Stimulated activated naive B cell treated with anti-CD40 and anti-IgM and Interleukin-4, amounts not matched to agents 10 μg/mL and 1 μg/mL and 100 μg/mL, for 72 hours (primary cell): ENCODE results near the gene UBE2H.
A peak's percentile ranks its signal among the peaks of the same experiment; 100 is the strongest.
"Not testable (repeated sequence)": the region's sequence is repeated elsewhere in the genome, so short reads cannot be mapped to it uniquely, and the experiment has no call there.

Experiments used
- ATAC-seq, 2 donors: fragments of 150-1000 bp; cut with Tn5 transposase; replicated peaks; 2 replicates each; pipeline ENCODE4 v1.10.0; 2021; ENCODE audit warnings: moderate library complexity in 1 of 2
- DNase-seq: peaks from one replicate; pipeline ENCODE4 v3.0.0; 2021
- H3K27ac Mint-ChIP-seq: one replicate; pipeline ENCODE4 v1.8.0; 2022; ENCODE audit warnings: mild to moderate bottlenecking, mixed read lengths
- H3K27me3 Mint-ChIP-seq, 2 donors: one replicate each; pipeline ENCODE4 v1.8.0; 2022; ENCODE audit warnings: mixed read lengths in 2 of 2
- H3K36me3 Mint-ChIP-seq, 2 donors: one replicate each; pipeline ENCODE4 v1.8.0; 2022; ENCODE audit warnings: mixed read lengths in 2 of 2, mild to moderate bottlenecking in 1 of 2
- H3K4me1 Mint-ChIP-seq, 2 donors: one replicate each; pipeline ENCODE4 v1.8.0; 2022; ENCODE audit warnings: mixed read lengths in 2 of 2, mild to moderate bottlenecking in 1 of 2
- H3K4me3 Mint-ChIP-seq, 2 donors: one replicate each; pipeline ENCODE4 v1.8.0; 2022; ENCODE audit warnings: mild to moderate bottlenecking in 2 of 2, mixed read lengths in 2 of 2, moderate library complexity in 1 of 2
- H3K9me3 Mint-ChIP-seq, 2 donors: one replicate each; pipeline ENCODE4 v1.8.0; 2022; ENCODE audit warnings: mixed read lengths in 2 of 2, mild to moderate bottlenecking in 1 of 2

The UBE2H gene

GRCh38 chr7:129803546-129804081 is 149.1 kb downstream of the UBE2H start:
- no peak for ATAC-seq
- H3K4me3 Mint-ChIP-seq, result no peak overlapping the region
- no peaks in the 10 kb centered on the region for H3K4me1 Mint-ChIP-seq
- H3K9me3 Mint-ChIP-seq, result no peaks in the 10 kb centered on the region
- peaks cover 13 to 30% of the 10 kb centered on the region in 2 donors for H3K27me3 Mint-ChIP-seq
- no peak for DNase-seq
- H3K36me3 Mint-ChIP-seq, result no peaks in the 10 kb centered on the region
- H3K27ac Mint-ChIP-seq, result no peak overlapping the region

GRCh38 chr7:129801882-129802281 is 150.9 kb downstream of the UBE2H start:
- Mint-ChIP-seq H3K36me3 (no peaks in the 10 kb centered on the region), H3K9me3 (no peaks in the 10 kb centered on the region), H3K27ac (no peak overlapping the region), H3K27me3 (peaks cover 17 to 44% of the 10 kb centered on the region in 2 donors), H3K4me1 (no peaks in the 10 kb centered on the region), H3K4me3 (no peak overlapping the region)
- ATAC-seq, result no peak
- no peak for DNase-seq

- Mint-ChIP-seq H3K4me1 (no peaks in the 10 kb centered on the region), H3K27me3 (peaks cover 17 to 44% of the 10 kb centered on the region in 2 donors), H3K27ac (no peak overlapping the region), H3K4me3 (no peak overlapping the region), H3K36me3 (no peaks in the 10 kb centered on the region), H3K9me3 (no peaks in the 10 kb centered on the region)
- ATAC-seq (no peak), DNase-seq (no peak)
Measured at GRCh38 chr7:129800901-129801300, 151.9 kb downstream of the UBE2H start.

- Mint-ChIP-seq H3K27me3 (peaks cover 18 to 47% of the 10 kb centered on the region in 2 donors), H3K4me1 (no peaks in the 10 kb centered on the region)
- peak; percentile 57 to 68 for ATAC-seq
Measured at GRCh38 chr7:129799350-129799955, 153.3 kb downstream of the UBE2H start.

GRCh38 chr7:129798616-129799349 is 154.0 kb downstream of the UBE2H start:
- H3K9me3 Mint-ChIP-seq, result no peaks in the 10 kb centered on the region
- H3K4me3 Mint-ChIP-seq, result no peak overlapping the region
- DNase-seq, result no peak
- no peak for ATAC-seq
- no peaks in the 10 kb centered on the region for H3K36me3 Mint-ChIP-seq
- H3K4me1 Mint-ChIP-seq, result no peaks in the 10 kb centered on the region
- no peak overlapping the region for H3K27ac Mint-ChIP-seq
- peaks cover 21 to 51% of the 10 kb centered on the region in 2 donors for H3K27me3 Mint-ChIP-seq

More at GRCh38 chr7:129799350-129799955, 153.3 kb downstream of the UBE2H start:
- Mint-ChIP-seq H3K9me3 (no peaks in the 10 kb centered on the region), H3K36me3 (no peaks in the 10 kb centered on the region), H3K27ac (no peak overlapping the region), H3K4me3 (no peak overlapping the region)
- DNase-seq, result no peak

GRCh38 chr7:129797214-129797789 is 155.5 kb downstream of the UBE2H start:
- DNase-seq, result no peak
- no peaks in the 10 kb centered on the region for H3K9me3 Mint-ChIP-seq
- H3K4me1 Mint-ChIP-seq, result no peaks in the 10 kb centered on the region
- H3K27ac Mint-ChIP-seq, result no peak overlapping the region
- H3K36me3 Mint-ChIP-seq, result no peaks in the 10 kb centered on the region
- no peak for ATAC-seq
- H3K27me3 Mint-ChIP-seq, result peaks cover 17 to 46% of the 10 kb centered on the region in 2 donors
- H3K4me3 Mint-ChIP-seq, result no peak overlapping the region

GRCh38 chr7:129796186-129796775 is 156.5 kb downstream of the UBE2H start:
- ATAC-seq (no peak), DNase-seq (no peak)
- peaks cover 22 to 41% of the 10 kb centered on the region in 2 donors for H3K27me3 Mint-ChIP-seq
- no peaks in the 10 kb centered on the region for H3K36me3 Mint-ChIP-seq
- no peak overlapping the region for H3K4me3 Mint-ChIP-seq
- H3K4me1 Mint-ChIP-seq, result no peaks in the 10 kb centered on the region
- no peaks in the 10 kb centered on the region for H3K9me3 Mint-ChIP-seq
- H3K27ac Mint-ChIP-seq, result no peak overlapping the region

GRCh38 chr7:129794461-129794860 is 158.3 kb downstream of the UBE2H start:
- H3K36me3 Mint-ChIP-seq, H3K4me1 Mint-ChIP-seq, H3K27ac Mint-ChIP-seq, DNase-seq, H3K4me3 Mint-ChIP-seq, ATAC-seq, H3K9me3 Mint-ChIP-seq: not testable (repeated sequence)
- peaks cover 28 to 47% of the 10 kb centered on the region in 2 donors for H3K27me3 Mint-ChIP-seq

- Mint-ChIP-seq H3K9me3 (no peaks in the 10 kb centered on the region), H3K27me3 (peaks cover 35 to 47% of the 10 kb centered on the region in 2 donors), H3K36me3 (no peaks in the 10 kb centered on the region), H3K4me1 (no peaks in the 10 kb centered on the region), H3K27ac (no peak overlapping the region), H3K4me3 (no peak overlapping the region)
- ATAC-seq, result no peak
- DNase-seq, result no peak
Measured at GRCh38 chr7:129793506-129794310, 159.1 kb downstream of the UBE2H start.

- H3K9me3 Mint-ChIP-seq, result no peaks in the 10 kb centered on the region
- no peak overlapping the region for H3K27ac Mint-ChIP-seq
- no peaks in the 10 kb centered on the region for H3K4me1 Mint-ChIP-seq
- DNase-seq (no peak), ATAC-seq (no peak)
- no peak overlapping the region for H3K4me3 Mint-ChIP-seq
- peaks cover 33 to 43% of the 10 kb centered on the region in 2 donors for H3K27me3 Mint-ChIP-seq
- no peaks in the 10 kb centered on the region for H3K36me3 Mint-ChIP-seq
Measured at GRCh38 chr7:129792721-129793120, 160.0 kb downstream of the UBE2H start.

- H3K4me1 Mint-ChIP-seq, result peaks cover 11 to 16% of the 10 kb centered on the region in 2 donors
- DNase-seq, result no peak
Measured at GRCh38 chr7:129790136-129790535, 162.6 kb downstream of the UBE2H start.

GRCh38 chr7:129789652-129790051 is 163.1 kb downstream of the UBE2H start:
- Mint-ChIP-seq H3K36me3 (no peaks in the 10 kb centered on the region), H3K4me3 (no peak overlapping the region), H3K27ac (no peak overlapping the region), H3K27me3 (peaks cover 58 to 62% of the 10 kb centered on the region in 2 donors), H3K9me3 (no peaks in the 10 kb centered on the region), H3K4me1 (peaks cover 15 to 21% of the 10 kb centered on the region in 2 donors)
- ATAC-seq, result no peak
- no peak for DNase-seq

More at GRCh38 chr7:129790136-129790535, 162.6 kb downstream of the UBE2H start:
- H3K36me3 Mint-ChIP-seq, result no peaks in the 10 kb centered on the region
- H3K9me3 Mint-ChIP-seq, result no peaks in the 10 kb centered on the region
- no peak overlapping the region for H3K4me3 Mint-ChIP-seq
- peaks cover 58% of the 10 kb centered on the region in 2 donors for H3K27me3 Mint-ChIP-seq
- H3K27ac Mint-ChIP-seq, result no peak overlapping the region
- no peak for ATAC-seq

- H3K9me3 Mint-ChIP-seq, result no peaks in the 10 kb centered on the region
- H3K27ac Mint-ChIP-seq, result no peak overlapping the region
- H3K4me3 Mint-ChIP-seq, result no peak overlapping the region
- no peaks in the 10 kb centered on the region for H3K36me3 Mint-ChIP-seq
- no peak for ATAC-seq
- peaks cover 15 to 24% of the 10 kb centered on the region in 2 donors for H3K4me1 Mint-ChIP-seq
- H3K27me3 Mint-ChIP-seq, result peaks cover 55 to 58% of the 10 kb centered on the region in 2 donors
- no peak for DNase-seq
Measured at GRCh38 chr7:129789000-129789399, 163.8 kb downstream of the UBE2H start.
